Embryonic facial prominence (tissue), 1 donor: Measurements from ENCODE around the gene XCL1.
"Not testable (repeated sequence)": the region's sequence is repeated elsewhere in the genome, so short reads cannot be mapped to it uniquely, and the experiment has no call there.

Experiments
- DNase-seq: peaks from one replicate; pipeline ENCODE4 v3.0.0-alpha.2; 2016; ENCODE audit errors: extremely low spot score

XCL1 gene

DNA sequence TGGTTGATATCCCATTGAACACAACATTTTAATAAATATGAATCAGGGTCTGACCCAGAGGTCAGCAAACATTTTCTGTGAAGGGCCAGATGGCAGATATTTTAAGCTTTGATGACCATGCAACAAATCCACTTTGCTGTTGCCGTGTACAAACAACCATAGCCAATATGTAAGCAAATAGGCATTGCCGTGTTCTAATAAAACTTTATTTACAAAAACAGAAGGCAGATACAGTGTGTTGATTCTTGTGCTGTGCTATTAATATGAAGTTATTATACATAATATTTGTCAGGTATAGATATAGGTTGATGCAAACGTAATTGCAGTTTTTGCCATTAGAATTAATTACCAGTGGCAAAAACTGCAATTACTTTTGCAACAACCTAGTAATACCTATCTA, 8.8 kb upstream of the XCL1 start:
- no peak for DNase-seq

DNA sequence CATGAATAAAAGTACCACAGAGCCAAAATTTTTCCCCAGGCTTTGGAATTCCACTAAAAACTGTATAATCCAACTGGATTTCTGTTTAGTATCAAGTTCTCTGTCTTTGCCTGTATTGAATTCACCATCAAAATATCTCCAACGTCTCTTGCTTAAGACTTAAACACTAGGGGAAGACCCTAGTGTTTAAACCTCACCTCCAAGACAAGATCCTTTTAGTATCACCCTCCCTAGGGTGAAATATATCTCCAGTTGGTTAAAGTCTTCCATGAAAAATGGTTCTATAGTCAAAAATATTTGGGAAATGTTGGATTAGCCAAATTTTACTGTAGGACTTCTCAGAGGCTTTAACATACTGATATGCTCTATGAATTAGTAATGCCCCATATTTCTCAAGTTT, 8.1 kb upstream of the XCL1 start:
- DNase-seq = no peak

DNA sequence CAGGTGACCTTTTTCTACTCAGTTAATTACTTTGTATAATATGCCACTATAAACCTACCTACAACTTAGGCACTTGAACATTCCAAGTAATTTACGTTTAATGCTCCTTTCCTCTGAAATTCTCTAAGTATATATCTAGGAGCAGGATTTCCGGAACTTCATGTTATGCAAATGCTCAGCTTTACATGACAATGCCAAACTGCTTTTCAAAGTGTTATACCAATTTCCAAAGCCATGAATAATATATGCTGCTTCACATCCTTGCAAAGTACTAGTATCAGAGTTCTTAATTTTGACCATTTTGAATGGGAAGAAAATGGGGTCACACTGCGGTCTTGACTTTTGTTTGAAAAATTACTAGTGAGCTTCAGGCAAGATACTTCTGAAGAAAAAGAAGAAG, 5.8 kb upstream of the XCL1 start:
- no peak for DNase-seq

DNA sequence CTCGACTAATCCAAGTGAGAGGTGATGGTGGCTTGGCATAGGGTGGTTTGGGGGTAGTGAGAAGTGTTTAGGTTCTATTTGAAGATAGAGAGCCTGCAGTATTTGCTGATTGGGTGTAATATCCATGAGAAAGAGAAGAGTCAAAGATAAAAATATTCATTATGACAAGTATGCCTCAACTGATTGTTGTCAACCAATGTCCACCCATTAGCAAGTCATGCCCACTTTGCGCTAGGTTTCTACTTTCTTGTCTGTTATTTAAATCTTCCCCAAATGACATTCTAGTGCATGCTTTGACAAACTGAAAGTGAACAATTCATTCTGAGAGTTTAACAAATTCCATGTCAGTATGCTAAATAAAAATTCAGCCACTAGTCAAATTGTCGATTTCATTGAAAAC, 3.8 kb upstream of the XCL1 start:
- no peak for DNase-seq

- DNase-seq = not testable (repeated sequence)
Observed at GRCh38 chr1:168574234-168574633, 2.2 kb upstream of the XCL1 start.

- DNase-seq = not testable (repeated sequence)
Observed at GRCh38 chr1:168578531-168579185, 2.3 kb downstream of the XCL1 start.

DNA sequence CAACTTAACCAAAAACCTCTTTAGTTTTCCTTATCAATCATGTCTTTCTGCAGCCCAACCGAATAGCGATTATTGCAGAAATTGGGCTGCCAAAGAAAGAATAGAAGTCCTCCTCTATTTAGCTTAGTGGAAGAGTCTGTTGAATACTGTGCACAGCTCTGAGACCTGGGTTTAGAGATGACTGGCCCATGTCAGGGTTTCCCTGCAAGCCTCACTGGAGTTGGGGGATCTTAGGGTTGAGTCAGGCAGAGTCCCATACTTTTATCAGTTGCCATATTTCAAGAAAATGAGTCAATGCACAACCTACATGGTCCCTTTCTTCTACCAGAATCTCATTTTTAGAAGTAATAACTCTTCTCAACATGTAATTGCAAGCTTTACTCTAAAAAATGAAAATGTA, 3.9 kb downstream of the XCL1 start:
- DNase-seq = not testable (repeated sequence)

DNA sequence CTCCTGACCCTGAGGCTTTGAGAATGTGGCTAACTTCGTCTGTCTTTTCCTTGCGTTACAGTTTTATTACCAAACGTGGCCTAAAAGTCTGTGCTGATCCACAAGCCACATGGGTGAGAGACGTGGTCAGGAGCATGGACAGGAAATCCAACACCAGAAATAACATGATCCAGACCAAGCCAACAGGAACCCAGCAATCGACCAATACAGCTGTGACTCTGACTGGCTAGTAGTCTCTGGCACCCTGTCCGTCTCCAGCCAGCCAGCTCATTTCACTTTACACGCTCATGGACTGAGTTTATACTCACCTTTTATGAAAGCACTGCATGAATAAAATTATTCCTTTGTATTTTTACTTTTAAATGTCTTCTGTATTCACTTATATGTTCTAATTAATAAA, 4.6 kb downstream of the XCL1 start:
- DNase-seq = not testable (repeated sequence)

DNA sequence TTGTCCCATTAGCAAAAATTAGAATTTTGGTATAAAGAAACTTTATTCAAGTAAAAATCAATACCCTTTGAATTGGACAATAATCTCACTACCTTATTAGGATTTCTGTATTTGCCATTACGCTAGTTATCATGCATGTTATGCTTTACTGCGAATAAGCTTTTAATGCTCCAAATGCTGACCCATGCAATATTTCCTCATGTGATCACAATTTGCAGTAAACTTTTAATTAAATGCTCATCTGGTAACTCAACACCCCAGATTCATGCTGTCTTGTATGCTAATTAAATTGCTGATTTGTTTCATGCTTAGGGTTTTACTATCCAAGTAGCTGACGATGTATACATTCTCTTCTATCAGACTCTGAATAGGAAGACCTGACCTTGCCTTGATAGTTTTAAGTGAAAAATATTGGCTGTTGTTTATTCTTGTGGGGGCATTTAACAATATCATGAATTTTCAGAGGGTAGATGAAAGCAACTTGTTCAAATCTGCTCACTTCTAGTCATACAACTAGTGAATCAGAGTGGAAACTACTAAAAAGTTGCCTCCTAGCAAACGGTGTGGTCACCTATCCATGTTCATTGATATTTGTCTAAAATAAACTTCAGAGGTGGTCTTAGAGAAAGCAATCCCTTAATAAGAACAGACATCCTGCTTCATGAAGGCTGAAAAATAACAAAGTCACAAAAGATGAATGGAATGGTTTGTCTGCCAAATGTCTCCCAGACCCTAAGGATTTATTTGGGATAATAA, 5.6 kb downstream of the XCL1 start:
- DNase-seq = no peak

DNA sequence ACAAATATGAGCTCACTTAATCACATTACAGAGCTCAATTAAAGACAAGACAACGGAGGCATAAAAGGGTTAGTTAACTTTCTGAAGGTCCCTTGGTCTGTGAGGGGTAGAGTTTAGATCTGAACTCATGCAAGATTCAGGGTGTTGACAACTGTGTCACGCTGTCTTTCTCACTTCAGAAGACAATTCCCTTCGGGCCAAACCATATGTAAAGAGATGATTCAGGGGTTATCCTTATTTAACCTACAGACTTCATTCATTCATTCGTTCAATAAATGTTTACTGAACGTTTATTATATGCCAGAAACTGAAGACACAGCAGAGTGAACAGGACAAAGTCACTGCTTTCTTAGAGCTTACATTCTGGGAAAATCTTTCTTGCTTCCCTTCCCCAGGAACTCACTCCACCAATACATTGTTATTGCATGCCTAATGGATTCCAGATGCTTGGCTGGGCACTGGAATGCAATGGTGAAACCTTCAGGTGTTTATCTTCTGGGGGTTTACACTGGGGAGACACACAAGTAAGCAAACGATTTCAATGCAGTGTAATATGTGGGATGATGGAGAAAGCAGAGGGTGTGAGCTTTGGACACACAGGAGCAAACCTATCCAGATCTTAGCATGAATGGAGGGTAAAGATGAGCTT, 6.4 kb downstream of the XCL1 start:
- DNase-seq = no peak

DNA sequence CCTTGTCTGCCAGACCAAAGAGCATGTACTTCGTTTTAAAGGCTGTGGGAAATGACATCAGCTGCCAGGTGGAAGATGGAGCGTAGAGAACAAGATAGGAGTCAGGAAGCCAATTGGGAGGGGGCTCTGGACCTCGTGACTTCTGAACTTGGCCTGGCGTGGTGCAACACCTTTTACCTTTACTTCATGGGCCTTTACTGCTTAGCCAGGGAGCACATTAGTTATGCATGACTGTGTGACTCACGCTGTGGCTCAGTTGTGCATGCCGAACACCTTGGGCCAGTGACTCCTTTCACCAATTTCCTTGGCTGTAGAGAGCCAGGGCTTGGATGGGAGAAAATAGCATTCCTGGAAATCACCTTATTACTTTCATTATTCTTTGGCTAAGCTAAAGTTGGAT, 7.2 kb downstream of the XCL1 start:
- DNase-seq = no peak

- no peak for DNase-seq
Observed at GRCh38 chr1:168585191-168585590, 8.8 kb downstream of the XCL1 start.

DNA sequence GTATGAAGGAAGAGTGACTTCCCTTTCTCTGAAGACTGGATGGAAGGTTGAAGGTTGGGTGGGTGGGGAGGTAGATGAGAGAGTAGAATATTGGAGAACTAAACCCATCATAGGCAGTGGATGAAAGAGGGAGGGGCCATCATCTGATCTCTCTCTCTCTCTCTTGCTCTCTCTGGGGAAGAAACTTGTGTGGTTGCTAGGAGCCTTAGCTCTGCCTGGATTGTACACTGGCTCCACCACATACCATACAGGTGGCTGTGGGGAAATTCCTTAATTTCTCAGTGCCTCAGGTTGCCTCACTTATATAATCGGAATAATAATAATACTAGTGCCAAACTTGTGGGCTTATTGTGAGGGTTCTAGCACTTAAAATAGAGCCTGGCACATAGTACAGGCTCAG, 9.5 kb downstream of the XCL1 start:
- no peak for DNase-seq

DNA sequence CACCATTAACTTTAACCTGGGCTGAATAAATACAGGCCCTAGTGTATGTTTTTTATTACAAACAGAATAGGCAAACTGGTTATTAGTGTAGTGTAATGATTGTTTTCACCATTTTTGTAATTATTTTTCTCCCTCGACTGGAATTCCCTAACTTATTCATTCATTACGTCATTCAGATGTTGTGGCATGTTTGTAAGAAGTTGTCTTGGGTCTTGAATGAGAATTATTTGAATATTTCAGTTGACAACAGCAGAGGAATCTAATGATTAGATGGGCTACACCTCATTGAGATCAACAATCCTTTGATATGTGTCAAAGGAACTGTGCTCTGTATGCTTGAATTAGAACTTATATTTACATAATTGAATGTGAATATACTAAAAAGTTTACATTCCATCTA, 12.8 kb downstream of the XCL1 start:
- no peak for DNase-seq

DNA sequence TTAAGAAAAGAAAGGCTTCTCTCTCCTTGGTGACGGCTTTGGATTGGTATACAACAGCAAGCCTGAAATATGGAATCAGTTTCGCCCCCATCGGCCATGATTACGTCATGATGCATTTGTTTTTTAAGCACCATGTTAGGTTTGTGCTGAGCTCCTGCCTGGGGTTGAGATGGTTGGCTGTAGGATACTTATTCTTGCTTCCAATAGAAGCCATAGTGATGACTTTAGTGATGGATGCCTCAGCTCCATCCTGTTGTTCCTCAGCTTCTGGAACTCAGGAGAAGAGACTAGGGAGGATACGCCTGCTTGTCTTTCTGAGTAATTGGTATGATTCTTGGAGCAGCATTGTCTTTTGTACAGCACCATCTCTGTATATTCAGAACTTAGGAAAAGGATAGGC, 14.7 kb downstream of the XCL1 start:
- no peak for DNase-seq

- no peak for DNase-seq
Observed at GRCh38 chr1:168591641-168592250, 15.3 kb downstream of the XCL1 start.

GRCh38 chr1:168595403-168595802, 19.0 kb downstream of the XCL1 start:
- DNase-seq = not testable (repeated sequence)

- no peak for DNase-seq
Observed at GRCh38 chr1:168598125-168598524, 21.7 kb downstream of the XCL1 start.

- no peak for DNase-seq
Observed at GRCh38 chr1:168598892-168599291, 22.5 kb downstream of the XCL1 start.

GRCh38 chr1:168599641-168600040, 23.2 kb downstream of the XCL1 start:
- no peak for DNase-seq

DNA sequence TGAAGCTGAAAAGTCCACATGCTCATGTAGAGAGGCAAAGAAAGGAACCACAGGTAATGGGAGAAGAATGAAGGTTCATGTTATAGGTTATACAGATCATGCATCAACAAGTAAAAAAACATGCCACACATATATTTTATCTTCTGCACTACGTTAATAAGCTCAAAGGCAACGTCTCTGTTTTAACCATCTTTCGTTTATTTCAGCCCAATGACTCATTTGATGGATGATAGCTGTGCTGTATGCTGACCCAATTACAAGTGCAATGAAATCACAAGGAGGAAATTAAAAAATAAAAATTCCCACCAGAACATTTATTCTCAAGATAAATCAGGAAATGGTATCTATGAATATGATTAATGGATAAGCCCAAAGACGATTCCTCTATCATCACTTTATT, 24.6 kb downstream of the XCL1 start:
- DNase-seq = no peak

DNA sequence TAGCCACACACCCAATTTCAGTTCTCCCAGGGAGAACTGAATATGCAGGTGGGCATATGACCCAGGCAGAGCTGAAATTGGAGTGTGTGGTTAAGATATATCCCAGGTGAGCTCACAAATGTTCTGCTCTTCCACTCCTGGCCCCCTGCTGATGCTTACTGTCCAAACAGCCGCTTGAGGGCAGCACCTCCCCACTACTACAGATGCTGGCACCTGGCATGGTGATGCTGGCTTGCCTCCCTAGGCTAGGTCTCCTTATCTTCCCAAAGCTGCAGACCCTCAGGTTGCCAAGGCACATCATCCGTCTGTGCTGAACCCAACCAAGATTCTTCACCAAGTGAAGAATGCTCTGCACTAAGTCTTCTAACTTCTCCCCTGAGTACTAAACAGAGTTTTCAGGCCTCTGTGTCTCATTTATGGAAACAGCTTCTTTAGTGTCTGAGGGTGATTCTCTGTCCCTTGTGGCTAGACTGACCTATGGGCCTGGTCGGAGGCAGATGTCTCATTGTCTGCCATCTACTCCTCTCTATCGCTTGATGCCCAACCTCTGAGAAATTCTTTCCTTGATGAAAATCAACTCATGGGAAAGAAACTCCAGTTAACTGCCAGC, 27.2 kb downstream of the XCL1 start:
- DNase-seq = peak; percentile 21
